ENCODE results near the gene PTGIS. TPM values are rescaled to one million over a fixed set of nuclear protein-coding genes. Genes with fewer than 3 reads are reported as not detected.
A peak's percentile ranks its signal among the peaks of the same experiment; 100 is the strongest.
"Not testable (repeated sequence)": the region's sequence is repeated elsewhere in the genome, so short reads cannot be mapped to it uniquely, and the experiment has no call there.

Gene PTGIS
- total RNA-seq (2014; rRNA removed; shearing (Covaris generic)), result not detected in 2 replicates

- no peak for DNase-seq (ENCODE audit: low spot score)
These were observed at the start of gene PTGIS for GRCh38 chr20:49567421-49568277. Gene PTGIS, minus strand, starts transcription at chr20:49568137. Its CDS starts 21 bp downstream, at chr20:49568116.

GRCh38 chr20:49617394-49617793, 49.5 kb upstream of the PTGIS start:
- DNase-seq (ENCODE audit: low spot score), result not testable (repeated sequence)

GRCh38 chr20:49616154-49617007, 48.4 kb upstream of the PTGIS start:
- no peak for DNase-seq (ENCODE audit: low spot score)

- DNase-seq (ENCODE audit: low spot score), result peak; percentile 94
These were observed 47.6 kb upstream of the PTGIS start for GRCh38 chr20:49615401-49616153.

- DNase-seq (ENCODE audit: low spot score), result not testable (repeated sequence)
These were observed 47.1 kb upstream of the PTGIS start for GRCh38 chr20:49615051-49615400.

- DNase-seq (ENCODE audit: low spot score), result no peak
These were observed 46.6 kb upstream of the PTGIS start for GRCh38 chr20:49614338-49615050.

GRCh38 chr20:49612127-49612738, 44.3 kb upstream of the PTGIS start:
- DNase-seq (ENCODE audit: low spot score), result peak; percentile 99

- not testable (repeated sequence) for DNase-seq (ENCODE audit: low spot score)
These were observed 43.7 kb upstream of the PTGIS start for GRCh38 chr20:49611539-49612126.

GRCh38 chr20:49610691-49611538, 43.0 kb upstream of the PTGIS start:
- DNase-seq (ENCODE audit: low spot score), result peak; percentile 98

- DNase-seq (ENCODE audit: low spot score), result peak; percentile 93
These were observed 41.1 kb upstream of the PTGIS start for GRCh38 chr20:49608752-49609670.

- no peak for DNase-seq (ENCODE audit: low spot score)
These were observed 39.6 kb upstream of the PTGIS start for GRCh38 chr20:49607568-49607967.

- peak; percentile 68 for DNase-seq (ENCODE audit: low spot score)
These were observed 35.3 kb upstream of the PTGIS start for GRCh38 chr20:49603209-49603627.

- no peak for DNase-seq (ENCODE audit: low spot score)
These were observed 34.6 kb upstream of the PTGIS start for GRCh38 chr20:49602345-49603208.

GRCh38 chr20:49601153-49601924, 33.4 kb upstream of the PTGIS start:
- DNase-seq (ENCODE audit: low spot score), result no peak

- DNase-seq (ENCODE audit: low spot score), result no peak
These were observed 31.8 kb upstream of the PTGIS start for GRCh38 chr20:49599746-49600113.

GRCh38 chr20:49597825-49598395, 30.0 kb upstream of the PTGIS start:
- no peak for DNase-seq (ENCODE audit: low spot score)

Data from HT-29 (cell line).